ENCODE results near the gene OMA1.

DNA sequence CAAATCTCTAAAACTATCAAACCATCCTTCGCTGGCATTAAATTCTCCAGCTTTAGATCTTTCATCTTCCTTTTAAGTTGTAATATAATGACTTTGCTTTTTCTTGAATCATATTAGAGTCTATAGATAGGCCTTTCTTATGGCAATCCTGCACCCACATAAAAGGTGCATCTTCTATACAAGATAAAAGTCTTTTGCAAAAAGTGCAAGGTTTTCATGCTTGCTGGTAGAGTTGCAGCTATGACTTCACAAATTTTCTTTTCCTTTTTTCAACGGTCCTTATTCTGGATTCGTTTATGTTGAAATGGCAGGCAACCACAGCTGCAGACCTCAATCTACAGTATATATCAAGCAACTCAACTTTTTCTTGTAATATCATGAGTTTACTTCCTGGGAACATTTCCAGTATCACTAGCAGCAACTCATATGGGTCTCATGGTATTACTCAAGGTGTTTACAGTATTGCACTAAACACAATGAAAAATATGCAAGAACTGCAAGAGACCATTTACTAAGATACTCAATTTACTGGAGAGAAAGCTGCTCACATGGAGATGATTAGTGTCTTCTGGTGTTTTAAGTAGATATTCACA lies 22.1 kb downstream of the OMA1 start:
- TF ChIP-seq, protein P1, sequence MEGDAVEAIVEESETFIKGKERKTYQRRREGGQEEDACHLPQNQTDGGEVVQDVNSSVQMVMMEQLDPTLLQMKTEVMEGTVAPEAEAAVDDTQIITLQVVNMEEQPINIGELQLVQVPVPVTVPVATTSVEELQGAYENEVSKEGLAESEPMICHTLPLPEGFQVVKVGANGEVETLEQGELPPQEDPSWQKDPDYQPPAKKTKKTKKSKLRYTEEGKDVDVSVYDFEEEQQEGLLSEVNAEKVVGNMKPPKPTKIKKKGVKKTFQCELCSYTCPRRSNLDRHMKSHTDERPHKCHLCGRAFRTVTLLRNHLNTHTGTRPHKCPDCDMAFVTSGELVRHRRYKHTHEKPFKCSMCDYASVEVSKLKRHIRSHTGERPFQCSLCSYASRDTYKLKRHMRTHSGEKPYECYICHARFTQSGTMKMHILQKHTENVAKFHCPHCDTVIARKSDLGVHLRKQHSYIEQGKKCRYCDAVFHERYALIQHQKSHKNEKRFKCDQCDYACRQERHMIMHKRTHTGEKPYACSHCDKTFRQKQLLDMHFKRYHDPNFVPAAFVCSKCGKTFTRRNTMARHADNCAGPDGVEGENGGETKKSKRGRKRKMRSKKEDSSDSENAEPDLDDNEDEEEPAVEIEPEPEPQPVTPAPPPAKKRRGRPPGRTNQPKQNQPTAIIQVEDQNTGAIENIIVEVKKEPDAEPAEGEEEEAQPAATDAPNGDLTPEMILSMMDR (conservative IDR thresholded peaks at IDR 0.05 in 1 of 2, IDR thresholded peaks at IDR 0.05 in 1 of 2; ENCODE audit: low read depth in 1 of 2, low read length in 2 of 2) = no peak
- TF ChIP-seq EZH2 (IDR thresholded peaks at IDR 0.05; ENCODE audit: low read length, missing control alignments) = no peak
